Neutrophil (primary cell): ENCODE measurements around the gene ACSL5.
"Not testable (repeated sequence)": the region's sequence is repeated elsewhere in the genome, so short reads cannot be mapped to it uniquely, and the experiment has no call there.

ENCODE experiments used
- H3K27ac ChIP-seq: fragments of 200-600 bp; sonication (generic); 2 replicates; pipeline ENCODE4 v1.5.1; 2016; ENCODE audit warnings: mild to moderate bottlenecking, moderate library complexity
- H3K27me3 ChIP-seq: fragments of 200-600 bp; sonication (generic); 2 replicates; pipeline ENCODE4 v1.6.0; 2016; ENCODE audit warnings: mild to moderate bottlenecking
- H3K36me3 ChIP-seq: fragments of 200-600 bp; sonication (generic); 2 replicates; pipeline ENCODE4 v1.5.1; 2017
- H3K4me1 ChIP-seq, 2 experiments: fragments of 200-600 bp in 1 of 2; sonication (generic) in 1 of 2; 1 replicate in 1 of 2; 2 replicates in 1 of 2; pipeline versions ENCODE4 v1.5.1 to v1.6.1; 2013 to 2016; ENCODE audit warnings: low read depth in 1 of 2, low read length in 1 of 2, mild to moderate bottlenecking in 1 of 2, moderate library complexity in 1 of 2; ENCODE audit not compliant: control insufficient read depth in 1 of 2, insufficient read depth in 1 of 2
- H3K4me3 ChIP-seq, 2 experiments: fragments of 200-600 bp in 1 of 2; sonication (generic) in 1 of 2; 1 replicate in 1 of 2; 2 replicates in 1 of 2; pipeline ENCODE4 v1.5.1; 2013 to 2016; ENCODE audit warnings: low read depth in 1 of 2, low read length in 1 of 2, mild to moderate bottlenecking in 1 of 2, moderate library complexity in 1 of 2
- H3K9me3 ChIP-seq: fragments of 200-600 bp; sonication (generic); 2 replicates; pipeline ENCODE4 v1.5.1; 2016
- TF ChIP-seq, protein P1 (sequence below): fragments of 200-600 bp; sonication (generic); IDR thresholded peaks from 2 replicates; pipeline ENCODE4 v1.5.1; 2016; ENCODE audit warnings: antibody characterized with exemption

ACSL5 gene

GRCh38 chr10:112395809-112396530 lies 22.1 kb downstream of the ACSL5 start:
- TF ChIP-seq, protein P1, sequence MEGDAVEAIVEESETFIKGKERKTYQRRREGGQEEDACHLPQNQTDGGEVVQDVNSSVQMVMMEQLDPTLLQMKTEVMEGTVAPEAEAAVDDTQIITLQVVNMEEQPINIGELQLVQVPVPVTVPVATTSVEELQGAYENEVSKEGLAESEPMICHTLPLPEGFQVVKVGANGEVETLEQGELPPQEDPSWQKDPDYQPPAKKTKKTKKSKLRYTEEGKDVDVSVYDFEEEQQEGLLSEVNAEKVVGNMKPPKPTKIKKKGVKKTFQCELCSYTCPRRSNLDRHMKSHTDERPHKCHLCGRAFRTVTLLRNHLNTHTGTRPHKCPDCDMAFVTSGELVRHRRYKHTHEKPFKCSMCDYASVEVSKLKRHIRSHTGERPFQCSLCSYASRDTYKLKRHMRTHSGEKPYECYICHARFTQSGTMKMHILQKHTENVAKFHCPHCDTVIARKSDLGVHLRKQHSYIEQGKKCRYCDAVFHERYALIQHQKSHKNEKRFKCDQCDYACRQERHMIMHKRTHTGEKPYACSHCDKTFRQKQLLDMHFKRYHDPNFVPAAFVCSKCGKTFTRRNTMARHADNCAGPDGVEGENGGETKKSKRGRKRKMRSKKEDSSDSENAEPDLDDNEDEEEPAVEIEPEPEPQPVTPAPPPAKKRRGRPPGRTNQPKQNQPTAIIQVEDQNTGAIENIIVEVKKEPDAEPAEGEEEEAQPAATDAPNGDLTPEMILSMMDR: no peak
- peaks cover 40% of the 10 kb centered on the region for H3K36me3 ChIP-seq
- no peak overlapping the region for H3K27ac ChIP-seq
- H3K4me1 ChIP-seq: peaks cover 0 to 4% of the 10 kb centered on the region in 2 experiments
- no peaks in the 10 kb centered on the region for H3K9me3 ChIP-seq
- H3K4me3 ChIP-seq: no peak overlapping the region
- no peaks in the 10 kb centered on the region for H3K27me3 ChIP-seq

- Histone ChIP-seq H3K36me3 (peaks cover 48% of the 10 kb centered on the region), H3K4me1 (no peaks in the 10 kb centered on the region), H3K9me3 (no peaks in the 10 kb centered on the region), H3K27ac (no peak overlapping the region), H3K27me3 (no peaks in the 10 kb centered on the region), H3K4me3 (no peak overlapping the region)
- TF ChIP-seq, protein P1: no peak
Measured at GRCh38 chr10:112397592-112397991, 23.7 kb downstream of the ACSL5 start.

DNA sequence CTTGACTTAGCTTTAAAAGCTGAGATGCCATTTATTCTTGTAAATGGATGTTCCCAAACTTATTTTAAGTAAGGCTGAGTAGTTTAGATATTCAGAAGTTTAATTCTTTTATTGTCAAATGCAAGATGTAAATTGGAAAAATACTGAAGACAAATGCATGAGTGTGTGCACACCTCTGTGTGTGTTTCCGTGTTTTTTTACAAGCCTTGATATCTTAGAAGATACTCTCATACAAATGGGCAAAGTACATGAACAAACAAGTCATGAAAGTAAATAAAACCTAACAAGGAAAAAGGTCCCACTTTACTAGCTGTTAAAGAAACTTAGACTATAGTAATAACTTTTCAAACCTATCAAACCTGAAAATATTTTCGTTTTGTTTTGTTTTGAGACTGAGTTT lies 29.0 kb downstream of the ACSL5 start:
- H3K36me3 ChIP-seq: peaks cover 72% of the 10 kb centered on the region
- no peaks in the 10 kb centered on the region for H3K4me1 ChIP-seq
- no peak overlapping the region for H3K4me3 ChIP-seq
- no peaks in the 10 kb centered on the region for H3K27me3 ChIP-seq
- no peaks in the 10 kb centered on the region for H3K9me3 ChIP-seq
- no peak overlapping the region for H3K27ac ChIP-seq
- TF ChIP-seq, protein P1: no peak

GRCh38 chr10:112404617-112405016 lies 30.7 kb downstream of the ACSL5 start:
- H3K9me3 ChIP-seq: no peaks in the 10 kb centered on the region
- no peak overlapping the region for H3K4me3 ChIP-seq
- H3K4me1 ChIP-seq: no peaks in the 10 kb centered on the region
- no peaks in the 10 kb centered on the region for H3K27me3 ChIP-seq
- TF ChIP-seq, protein P1: no peak
- no peak overlapping the region for H3K27ac ChIP-seq
- peaks cover 75% of the 10 kb centered on the region for H3K36me3 ChIP-seq

GRCh38 chr10:112406806-112407205 lies 32.9 kb downstream of the ACSL5 start:
- H3K4me1 ChIP-seq, H3K27me3 ChIP-seq, H3K4me3 ChIP-seq, H3K27ac ChIP-seq, H3K9me3 ChIP-seq: not testable (repeated sequence)
- peaks cover 95% of the 10 kb centered on the region for H3K36me3 ChIP-seq

DNA sequence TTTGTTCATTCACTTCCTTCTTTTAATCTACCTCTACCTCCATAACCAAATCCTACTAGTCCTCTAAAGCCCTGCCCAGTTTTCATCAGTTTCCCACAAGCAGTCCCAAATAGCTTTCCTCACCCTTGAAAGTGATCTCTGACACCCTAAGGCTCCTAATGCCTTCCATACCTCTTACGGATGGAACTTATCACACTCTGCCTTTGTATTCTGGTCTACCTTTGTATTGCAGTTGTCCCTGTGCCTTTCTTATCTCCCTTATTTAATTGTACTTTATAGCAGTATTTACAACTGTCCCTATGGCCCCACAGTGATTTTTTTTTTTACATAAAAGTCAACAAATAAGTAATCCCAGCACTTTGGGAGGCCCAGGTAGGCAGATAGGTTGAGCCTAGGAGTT lies 33.8 kb downstream of the ACSL5 start:
- Histone ChIP-seq H3K27ac (no peak overlapping the region), H3K36me3 (peaks cover 94% of the 10 kb centered on the region), H3K4me1 (no peaks in the 10 kb centered on the region), H3K27me3 (no peaks in the 10 kb centered on the region), H3K4me3 (no peak overlapping the region), H3K9me3 (no peaks in the 10 kb centered on the region)
- TF ChIP-seq, protein P1: no peak
